ENCODE results near the gene APBA1.

Gene APBA1

DNA sequence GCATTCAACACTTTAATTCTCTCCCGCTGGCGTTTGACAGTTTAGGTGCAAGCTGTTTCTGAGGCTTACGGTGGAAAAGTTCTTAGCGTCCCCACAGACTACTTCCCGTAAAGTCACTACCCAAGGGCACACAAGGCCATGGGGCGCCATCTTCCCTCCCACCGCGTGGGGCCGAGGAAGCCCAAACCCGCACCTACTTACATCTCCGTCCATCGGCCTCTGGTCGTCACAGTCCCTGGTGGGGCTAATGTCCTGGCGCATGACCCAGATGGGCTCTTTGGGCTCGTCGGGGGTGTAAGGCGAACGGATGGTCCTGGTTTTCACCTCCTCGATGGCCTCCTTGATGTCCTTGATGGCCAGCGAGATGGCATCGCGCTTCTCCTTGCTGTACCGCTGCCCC lies 156.4 kb downstream of the APBA1 start:
- DNase-seq, result no peak

DNA sequence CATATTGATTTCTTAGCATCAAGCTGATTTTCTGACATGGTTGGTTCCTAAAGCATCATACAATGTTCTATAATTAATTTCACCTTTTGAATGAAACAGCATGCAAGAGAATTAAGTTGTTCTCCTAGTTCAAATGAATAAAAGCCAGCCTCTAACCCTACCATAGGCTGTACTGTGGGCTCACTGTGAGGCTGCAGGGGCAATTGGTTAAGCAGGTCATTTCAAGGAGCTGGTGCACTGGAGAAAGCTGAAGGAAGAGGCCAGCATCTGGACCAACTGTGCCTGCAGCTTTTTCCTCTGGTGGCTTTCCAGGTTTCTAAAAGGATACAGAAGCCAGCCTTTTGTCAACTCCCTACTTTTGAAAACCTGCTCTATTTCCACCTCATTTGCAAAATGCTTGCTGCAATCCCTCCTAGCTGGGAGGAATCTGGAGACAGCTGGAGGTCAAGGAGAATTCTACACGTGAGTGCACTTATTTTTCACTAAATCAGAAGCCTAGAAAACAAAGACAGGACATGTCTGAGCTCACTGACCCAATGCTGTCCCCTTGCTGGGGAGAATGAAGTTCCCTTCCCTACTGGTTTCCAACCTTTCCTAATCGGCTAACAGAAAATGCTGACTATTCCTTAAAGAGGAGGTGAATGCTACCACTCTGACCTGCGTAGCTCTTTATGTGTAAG lies 158.9 kb downstream of the APBA1 start:
- DNase-seq, result no peak

DNA sequence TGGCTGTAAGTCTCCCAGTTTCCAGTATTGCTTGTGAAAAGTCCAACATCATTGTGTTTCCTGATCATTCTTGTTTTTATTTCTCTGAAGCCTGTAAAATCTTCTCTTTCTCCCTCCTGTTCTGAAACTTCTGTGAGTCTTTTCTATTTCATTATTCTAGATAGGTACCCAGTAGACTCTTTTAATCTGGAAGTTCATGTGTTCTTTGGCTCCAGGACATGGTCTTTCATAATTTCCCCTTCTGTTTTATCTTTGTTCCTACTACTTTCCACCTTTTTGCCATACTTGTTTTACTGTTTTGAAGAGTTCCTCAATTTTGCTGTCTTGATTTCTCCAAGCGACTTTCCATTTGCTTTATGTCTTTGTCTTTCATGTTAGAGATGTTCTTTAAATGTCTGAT lies 168.1 kb downstream of the APBA1 start:
- DNase-seq, result no peak

DNA sequence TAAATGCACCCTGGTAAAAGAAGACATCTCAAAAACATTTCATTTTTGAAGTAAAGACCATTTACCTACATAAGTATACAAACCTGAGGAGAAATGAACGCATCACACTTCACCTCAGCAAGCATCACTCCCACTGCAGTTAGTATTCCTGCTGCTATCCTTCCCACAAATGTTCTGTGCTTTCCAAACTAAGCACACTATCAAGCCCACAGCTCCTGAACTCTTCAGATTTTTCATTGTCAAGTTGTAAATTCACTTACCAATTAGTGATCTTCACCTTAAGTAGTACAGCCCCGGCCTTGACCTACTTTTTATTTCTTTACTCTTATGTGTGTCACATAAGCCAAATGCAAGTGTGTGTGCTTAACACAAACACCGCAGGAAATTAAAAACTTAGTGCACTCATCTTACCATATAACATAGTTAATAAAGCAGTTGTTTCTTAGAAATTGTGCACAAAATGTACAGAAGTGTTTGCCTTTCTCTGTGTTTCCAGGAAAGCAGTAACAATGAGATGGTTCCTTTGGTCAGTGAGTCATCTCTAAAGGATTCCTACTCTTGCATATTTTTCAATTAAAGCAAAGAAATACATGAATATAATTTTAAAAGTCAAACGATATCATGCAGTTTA lies 169.4 kb downstream of the APBA1 start:
- no peak for DNase-seq

DNA sequence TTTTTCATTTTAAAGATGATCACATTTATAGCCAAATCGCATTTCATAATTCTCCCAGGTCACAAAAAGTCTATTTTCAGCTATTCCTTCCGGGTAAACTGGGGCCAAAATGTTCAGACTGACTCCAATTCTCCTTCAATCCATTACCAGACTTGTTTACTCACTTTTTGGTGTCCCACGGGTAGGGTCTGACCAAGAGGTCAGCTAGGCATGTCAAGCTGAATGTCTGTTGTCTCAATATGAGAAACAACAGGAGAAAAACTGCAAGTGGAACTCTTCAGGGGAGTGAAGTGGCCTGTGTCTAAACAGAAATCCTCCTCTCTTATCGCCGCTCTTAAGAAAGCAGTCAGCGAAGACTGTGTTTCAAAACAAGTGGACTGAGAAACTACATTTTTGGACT lies 171.3 kb downstream of the APBA1 start:
- DNase-seq, result no peak

DNA sequence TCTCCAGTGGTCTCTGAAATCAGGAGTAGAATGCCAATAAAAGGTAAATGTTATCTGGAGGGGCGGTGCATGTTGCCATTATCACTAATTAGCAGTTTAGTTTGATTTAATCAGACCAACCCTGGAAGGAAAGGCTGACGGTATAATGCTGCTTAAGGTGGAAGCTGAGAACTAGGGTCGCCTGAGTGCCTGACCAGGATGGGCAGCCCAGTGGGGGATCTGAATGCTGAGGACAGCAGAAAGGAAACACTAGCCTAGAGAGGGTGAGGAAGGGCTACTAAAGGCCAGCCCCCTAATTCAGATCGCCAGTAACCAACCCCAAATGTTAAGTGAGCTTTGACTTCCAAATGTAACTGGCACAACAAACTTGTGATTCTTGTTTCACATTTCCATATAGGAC lies 172.2 kb downstream of the APBA1 start:
- DNase-seq, result no peak

DNA sequence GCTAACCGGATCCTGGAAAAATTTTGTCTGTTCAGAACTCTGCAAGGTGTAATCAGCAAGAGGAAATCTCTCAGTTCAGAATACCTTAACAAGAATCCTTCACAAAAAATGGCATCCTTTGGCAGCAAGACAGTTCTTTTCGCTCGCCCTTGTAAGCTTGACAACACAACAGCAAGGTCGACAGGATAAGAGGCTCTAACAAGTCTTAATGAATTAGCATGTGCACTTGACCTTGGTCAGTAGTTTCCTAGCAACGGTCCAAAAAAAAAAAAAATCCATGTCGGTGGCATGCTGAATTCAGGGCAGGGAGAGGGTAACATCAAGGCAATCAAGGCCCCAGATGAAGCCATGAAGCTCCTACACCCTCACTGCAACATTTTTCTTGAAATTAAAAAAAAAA lies 172.8 kb downstream of the APBA1 start:
- no peak for DNase-seq

DNA sequence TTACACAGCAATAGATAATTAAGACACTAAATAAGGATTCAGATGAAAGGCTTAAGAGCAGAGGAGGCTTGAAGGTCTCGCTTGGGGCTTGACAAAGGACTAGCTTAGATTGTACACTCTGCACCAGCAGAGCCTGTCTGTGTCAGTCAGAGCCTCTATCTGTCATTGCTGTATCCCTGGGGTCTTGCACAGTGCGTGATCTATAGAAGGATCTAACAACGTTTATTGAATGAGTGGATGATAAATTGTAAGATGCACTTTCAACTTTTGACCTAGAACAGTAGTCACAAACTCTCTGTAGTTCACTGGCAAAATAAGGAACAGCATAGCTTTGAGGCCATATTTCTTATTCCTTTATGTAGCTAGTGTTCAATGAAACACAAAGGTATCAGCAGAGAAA lies 173.7 kb downstream of the APBA1 start:
- DNase-seq, result no peak

DNA sequence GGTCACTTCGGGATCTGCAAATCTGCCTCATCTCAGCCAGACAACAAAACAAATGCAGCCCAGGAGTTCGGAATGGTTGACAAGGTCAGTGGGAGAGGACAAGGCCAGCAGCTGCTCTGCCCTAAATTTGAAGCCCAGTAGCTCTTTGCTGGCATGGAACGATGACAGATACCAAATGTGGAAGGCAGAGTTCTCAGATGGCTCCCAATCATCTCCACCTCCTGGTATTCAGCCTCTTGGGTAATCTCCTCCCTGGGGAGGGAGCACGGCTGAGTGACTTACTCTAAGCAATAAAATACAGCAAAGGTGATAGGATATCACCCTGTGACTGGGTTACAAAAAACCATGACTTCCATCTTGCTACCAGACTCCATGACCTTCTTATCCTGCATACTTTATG lies 174.4 kb downstream of the APBA1 start:
- no peak for DNase-seq

DNA sequence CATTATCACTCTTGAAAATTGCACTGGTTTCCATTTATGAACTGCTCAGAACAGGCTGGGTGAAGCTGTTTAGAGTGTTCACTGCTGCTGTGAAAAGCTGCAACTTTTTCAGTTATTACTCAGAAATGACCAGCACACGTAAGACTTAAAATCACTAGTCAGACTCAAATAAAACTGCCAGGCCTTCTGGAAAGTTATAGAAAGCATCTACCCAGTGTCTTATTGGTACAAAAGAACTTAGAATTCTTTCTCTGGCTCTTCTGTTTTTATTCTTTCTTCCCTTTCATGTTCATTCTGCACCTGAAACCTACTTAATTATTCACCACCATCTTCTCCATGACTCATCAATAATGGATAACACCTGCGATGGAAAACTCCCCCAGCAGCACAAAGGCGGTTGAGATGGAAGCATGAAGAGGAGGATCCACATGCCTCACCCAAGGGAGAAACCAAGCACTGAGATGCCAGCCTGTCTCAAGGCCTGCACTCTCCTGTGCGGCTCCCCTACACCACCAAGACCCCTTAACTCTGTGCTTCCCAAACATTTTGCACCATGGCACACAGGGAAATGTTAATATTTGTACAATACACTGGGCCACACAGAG lies 175.2 kb downstream of the APBA1 start:
- DNase-seq, result no peak

DNA sequence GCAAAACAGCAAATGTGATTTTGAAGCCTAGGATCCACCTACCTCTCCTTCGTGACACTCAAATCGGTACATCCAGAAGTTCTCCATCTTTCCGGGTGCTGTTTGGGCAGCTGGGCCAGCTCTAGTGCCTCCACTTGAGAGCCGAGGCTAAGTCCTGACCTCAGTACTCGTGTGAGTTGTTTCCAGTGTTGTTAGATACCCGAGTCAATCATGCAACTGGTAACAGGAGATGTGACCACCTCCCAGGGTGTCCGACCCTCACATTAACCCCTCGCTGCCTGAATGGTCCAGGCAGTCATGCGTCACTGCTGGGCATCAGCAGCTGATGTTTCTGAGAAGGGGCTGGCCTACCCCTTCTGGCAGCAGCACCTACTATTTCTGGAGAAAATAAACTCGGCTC lies 176.9 kb downstream of the APBA1 start:
- DNase-seq, result no peak

DNA sequence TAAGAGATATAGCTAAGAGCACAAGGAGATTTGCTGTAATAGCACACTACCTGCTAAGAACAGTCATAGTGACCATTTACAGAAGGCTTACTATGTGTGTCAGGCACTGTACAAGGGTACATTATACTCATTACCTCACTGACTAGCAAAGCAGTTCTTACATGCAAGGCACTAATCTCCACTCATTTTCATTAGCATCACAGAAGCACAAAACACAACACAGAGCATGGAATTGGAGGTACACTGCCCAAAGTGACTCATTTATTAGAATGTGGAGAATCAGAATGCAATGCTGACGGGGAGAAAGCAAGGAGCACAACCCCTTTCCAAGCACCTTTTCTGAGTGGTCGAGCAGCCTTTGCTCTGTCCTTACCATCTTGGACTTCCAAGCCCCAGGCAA lies 177.4 kb downstream of the APBA1 start:
- no peak for DNase-seq

DNA sequence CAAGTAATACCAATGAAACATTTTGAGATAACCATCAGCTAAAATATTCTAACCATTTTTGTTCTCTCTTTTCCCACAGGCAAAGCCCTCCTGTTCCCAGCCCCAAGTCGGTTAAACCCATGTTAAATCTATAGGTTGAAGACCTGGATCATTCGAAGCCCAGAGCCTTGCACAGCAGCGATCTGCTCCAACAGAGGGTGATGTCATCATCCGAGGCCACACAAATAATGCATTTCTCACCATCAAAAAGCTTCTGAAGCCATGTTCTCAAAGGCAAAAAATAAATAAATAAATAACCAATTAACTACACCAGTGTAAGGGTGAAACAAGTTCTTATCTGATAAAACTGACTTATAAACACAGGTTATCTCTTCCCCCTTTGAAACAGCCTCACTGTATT lies 178.0 kb downstream of the APBA1 start:
- no peak for DNase-seq

DNA sequence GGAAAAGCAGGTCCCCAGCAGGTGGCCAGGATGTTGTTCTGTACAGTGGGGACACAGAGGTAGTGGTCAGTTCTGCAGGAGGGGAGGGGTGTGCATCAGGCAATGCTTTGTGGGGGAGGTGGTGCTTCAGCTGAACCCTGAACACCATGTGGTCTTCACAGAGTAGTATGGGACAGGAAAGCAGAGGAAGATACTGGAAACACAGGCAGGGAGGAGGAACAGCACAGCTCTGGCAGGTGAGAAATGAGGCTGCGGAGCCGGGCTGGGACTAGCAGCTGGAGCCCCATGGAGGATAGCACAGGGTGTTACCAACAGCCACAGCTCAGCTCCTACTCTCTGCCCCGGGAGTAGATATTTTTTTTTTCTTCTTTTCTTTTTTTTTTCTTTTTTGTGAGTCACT lies 185.7 kb downstream of the APBA1 start:
- no peak for DNase-seq

DNA sequence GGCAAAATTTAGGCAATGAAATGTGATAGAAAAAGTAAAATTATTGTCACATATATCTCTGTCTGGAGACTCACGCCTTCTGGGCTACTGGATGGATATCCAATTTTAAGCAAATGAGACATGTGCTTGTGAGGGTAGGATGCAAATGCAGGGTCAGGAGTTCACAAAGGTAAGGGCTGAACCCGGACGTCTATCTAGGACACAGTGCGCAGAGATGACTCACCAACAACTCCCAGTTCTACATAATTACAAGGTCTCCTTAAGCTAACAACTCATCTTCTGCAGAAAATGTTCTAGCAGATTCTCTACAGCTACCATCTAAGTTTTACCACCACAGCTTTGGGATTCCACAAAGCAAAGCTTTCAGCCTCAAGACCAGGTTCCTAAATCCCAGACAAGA lies 186.7 kb downstream of the APBA1 start:
- DNase-seq, result no peak

DNA sequence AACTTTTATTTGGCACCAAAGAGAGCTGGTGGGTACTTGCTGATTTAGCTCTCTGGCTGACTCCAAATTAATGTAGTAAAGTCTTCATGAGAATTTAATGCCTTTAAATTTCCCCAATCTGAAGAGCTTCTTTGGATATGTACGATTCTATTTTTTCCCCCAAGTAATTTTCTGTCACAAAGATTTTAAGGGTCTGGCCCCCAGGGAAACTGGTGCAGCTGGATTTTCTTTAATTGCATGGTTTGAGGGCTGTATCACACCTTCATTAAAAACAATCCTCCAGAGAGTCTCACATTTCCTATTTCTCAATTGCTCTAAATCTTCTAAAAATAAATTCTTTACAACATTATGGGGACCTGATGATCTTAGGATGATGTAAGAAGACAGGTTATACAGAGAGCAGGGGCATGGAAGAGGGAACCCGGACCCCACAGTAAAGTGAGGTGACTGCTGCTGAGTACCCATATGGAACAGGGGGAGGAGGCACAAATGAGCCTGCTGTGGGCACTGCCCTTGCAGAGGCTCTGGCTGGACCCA lies 188.2 kb downstream of the APBA1 start:
- DNase-seq, result no peak

DNA sequence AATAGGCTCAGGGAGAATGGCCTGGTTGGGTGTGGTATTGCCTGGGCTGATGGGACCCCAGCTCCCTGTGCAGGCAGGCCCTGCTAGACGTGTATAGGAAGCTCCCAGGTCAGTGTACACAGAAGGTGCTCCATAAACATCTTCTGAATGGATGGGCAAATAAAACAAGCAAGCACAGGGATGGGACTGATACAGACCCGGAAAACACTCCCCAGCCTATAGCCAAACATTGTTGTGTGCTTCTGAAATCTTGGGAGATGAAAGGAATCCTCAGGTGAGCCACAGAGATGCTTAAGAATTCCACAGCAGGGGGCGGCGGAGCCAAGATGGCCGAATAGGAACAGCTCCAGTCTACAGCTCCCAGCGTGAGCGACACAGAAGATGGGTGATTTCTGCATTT lies 195.4 kb downstream of the APBA1 start:
- DNase-seq, result no peak

DNA sequence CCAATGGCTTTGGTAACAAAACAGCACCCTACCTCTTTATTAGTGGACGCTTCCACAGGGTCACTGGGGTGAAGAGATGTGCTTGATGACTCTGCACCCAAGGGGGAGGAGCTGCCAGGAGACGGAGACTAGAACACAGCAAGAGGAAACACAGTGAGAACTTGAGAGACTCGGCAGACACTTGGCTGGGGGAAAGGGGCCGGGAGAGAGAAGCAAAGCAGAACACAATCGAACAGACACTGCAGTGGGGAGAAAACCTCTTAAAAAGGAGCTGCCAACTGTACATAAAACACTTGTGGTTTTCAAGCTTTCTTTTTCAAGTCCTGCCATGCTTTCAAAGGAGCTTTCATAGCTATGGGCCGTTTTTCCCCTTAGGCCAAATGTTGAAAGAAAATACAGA lies 196.2 kb downstream of the APBA1 start:
- DNase-seq, result no peak

DNA sequence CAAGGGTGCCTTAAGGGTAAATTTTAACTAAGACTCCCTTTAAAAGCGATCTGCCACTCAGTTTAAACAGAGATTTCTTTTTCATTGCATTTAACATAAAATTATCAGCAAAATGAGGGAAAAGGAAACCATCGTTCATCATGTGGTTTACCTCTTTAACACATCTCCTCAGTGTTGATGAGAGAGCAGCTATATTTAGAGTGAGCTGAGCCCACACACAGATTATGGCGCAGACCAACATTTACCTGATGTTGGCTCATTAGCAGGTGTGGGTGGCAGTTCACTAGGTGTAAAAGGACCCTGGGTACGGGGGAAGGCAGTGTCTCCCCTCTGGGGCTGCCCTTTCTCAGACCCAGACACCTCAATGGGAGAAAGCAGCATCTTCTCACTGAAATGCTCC lies 197.3 kb downstream of the APBA1 start:
- no peak for DNase-seq

DNA sequence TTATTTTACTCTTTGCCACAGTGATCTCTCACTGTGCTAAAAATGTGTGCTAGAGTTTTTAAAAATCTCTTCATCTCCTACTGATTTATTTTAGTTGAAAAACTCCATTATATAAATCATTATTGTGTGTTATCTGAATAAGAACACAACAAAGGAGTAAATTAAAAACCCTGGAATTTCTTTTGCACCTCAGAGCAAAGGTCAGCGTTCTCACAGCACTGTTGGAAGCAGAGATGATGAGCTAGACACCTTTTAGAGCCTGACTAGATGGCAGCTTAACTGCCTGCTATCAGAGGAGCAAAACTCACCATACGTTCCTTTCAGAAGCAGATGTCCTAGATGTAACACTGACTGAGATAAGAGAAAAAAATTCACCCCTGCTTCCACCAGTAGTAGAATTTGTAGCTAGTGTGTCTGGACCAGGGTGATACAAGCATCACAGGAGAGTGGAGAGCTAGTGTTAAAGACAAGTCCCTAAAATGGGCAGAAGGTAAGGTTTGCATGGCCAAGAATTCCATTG lies 200.0 kb downstream of the APBA1 start:
- no peak for DNase-seq

DNA sequence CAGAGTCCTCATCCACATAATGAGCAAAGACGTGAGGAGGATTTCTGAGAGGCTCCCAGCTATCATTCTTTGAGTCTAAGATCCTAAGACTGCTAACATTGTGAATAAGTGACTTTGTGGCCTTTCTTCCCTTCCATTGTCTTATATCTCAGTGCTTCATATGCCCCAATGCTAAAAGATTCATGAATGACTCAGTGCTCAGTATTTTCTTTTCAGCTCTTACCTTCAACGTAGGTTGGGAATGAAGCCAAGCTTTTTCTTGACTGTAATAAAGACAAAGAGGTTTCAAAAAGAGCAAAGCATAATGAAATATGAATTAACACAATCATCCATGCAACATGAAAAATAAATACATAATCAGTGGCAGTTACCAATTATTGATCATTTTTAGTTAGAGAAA lies 200.7 kb downstream of the APBA1 start:
- no peak for DNase-seq

DNA sequence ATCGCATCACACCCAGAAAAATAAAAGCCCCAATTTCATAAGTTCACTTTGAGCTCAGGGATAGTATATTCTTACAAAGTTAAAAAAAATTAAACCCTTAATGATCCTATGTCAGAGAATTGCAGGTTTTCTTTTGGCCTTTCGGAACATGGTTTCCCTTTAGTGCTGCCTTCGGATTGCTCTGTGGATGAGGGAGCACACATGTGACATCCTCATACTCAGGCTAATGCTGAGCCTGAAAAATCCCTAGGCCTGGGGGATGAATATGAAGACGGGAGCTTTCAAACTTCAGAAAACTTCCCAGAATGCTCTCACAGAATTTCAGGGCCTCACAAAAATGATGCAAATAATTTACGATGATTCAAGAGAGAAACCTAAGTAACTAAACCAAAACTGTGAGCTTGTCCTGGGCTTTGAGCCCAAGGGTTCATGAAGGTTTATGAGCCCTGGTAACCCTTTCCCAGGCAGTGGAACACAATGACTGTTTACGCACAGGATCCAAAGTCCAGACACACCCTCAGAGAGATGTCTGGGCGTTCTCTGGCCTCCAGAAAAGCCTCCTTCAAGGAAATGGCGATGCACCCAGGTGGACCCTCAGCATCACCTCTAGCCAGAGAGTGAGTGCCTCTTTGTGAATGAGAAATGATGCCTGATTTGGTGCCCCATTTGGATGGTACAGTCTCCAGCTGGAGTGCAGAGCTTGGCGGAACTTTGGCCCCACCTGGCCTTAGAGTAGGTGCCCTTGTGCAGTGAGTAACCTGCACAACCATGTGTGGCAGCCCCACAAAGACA lies 201.8 kb downstream of the APBA1 start:
- no peak for DNase-seq

DNA sequence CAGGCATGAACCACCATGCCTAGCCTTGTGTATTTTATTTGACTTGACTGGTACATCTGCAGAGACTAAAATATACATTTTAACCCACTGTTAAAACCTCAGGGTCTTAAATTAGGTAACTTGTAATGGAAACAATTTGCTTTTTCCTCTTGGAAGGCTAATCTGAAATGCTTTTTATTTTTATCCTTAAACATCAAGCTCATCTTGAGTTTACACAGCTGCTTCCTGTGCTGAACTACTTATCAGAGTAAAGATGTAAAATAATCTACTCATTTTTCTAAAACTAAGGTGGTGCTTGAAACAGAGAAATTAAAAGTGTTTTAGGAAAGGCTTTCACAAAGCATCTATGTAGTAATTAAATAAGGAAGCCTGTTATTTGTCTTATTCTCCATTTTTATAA lies 203.0 kb downstream of the APBA1 start:
- peak; percentile 45 for DNase-seq
